GM12892 (cell line): Measurements from ENCODE around the gene ADCY9.

ENCODE experiments used
- POLR2AphosphoS5 ChIP-seq: IDR thresholded peaks from 2 replicates; pipeline ENCODE4 v1.6.1; 2011; ENCODE audit warnings: low read depth, low read length, control low read depth
- TAF1 ChIP-seq: IDR thresholded peaks from 2 replicates; pipeline ENCODE4 v1.6.1; 2011; ENCODE audit warnings: low read depth, mild to moderate bottlenecking, control low read depth, low read length, borderline replicate concordance

- no peak for TF ChIP-seq TAF1
- TF ChIP-seq POLR2AphosphoS5 = no peak
These were observed 144.5 kb downstream of the ADCY9 start for GRCh38 chr16:3971706-3972105.
